Epithelial cell of esophagus (primary cell): ENCODE data around the gene POPDC3.

ENCODE experiments used
- DNase-seq: peaks from one replicate; pipeline ENCODE4 v3.0.0; 2010; ENCODE audit warnings: low read depth
- H3K4me3 ChIP-seq: 2 replicates; pipeline ENCODE4 v1.5.1; 2011; ENCODE audit warnings: mild to moderate bottlenecking, low read length, control low read depth
- TF ChIP-seq, protein P1 (sequence below): IDR thresholded peaks from 2 replicates; pipeline ENCODE4 v1.5.1; 2011; ENCODE audit warnings: low read depth, mild to moderate bottlenecking, low read length, control low read depth, inconsistent platforms; ENCODE audit not compliant: insufficient read depth; ENCODE audit errors: missing control alignments

Gene POPDC3

DNA sequence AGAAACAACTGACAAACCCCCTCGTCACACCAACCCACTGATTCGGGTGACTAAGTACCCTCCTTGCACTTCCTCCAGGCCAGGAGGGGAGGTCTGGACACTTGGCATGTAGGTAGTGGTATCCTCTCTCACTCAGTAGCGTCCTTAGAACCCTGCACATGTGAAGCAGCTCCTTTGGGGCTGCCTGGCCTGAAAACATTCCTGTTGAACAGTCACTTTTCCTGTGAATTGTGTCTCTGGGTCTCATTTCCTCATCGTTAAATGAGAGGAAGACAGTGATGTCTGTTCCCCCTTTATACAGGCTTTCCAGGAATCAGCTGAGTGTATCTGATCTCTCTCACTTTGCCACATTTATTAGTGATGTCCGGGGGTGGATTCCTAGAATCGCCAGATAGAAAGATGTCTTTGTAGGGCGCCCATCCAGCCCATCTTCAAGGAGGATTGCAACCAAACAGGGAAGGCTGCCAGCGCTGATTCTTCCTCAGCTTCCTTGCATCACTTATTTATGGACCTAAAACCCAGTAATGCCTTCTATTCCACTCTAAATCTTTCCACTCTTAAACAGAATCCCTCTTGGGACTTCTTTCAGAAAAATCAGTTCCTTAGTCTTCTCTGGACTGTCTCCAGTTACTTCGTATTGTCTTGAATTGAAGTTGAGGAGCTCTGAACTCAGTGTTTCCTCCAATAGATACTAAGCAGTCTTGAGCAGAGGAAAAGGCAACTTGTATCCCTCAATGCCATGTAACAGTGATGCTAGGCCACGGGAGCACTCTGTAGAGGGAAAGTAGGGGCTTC, 9.4 kb upstream of the POPDC3 start:
- TF ChIP-seq, protein P1, sequence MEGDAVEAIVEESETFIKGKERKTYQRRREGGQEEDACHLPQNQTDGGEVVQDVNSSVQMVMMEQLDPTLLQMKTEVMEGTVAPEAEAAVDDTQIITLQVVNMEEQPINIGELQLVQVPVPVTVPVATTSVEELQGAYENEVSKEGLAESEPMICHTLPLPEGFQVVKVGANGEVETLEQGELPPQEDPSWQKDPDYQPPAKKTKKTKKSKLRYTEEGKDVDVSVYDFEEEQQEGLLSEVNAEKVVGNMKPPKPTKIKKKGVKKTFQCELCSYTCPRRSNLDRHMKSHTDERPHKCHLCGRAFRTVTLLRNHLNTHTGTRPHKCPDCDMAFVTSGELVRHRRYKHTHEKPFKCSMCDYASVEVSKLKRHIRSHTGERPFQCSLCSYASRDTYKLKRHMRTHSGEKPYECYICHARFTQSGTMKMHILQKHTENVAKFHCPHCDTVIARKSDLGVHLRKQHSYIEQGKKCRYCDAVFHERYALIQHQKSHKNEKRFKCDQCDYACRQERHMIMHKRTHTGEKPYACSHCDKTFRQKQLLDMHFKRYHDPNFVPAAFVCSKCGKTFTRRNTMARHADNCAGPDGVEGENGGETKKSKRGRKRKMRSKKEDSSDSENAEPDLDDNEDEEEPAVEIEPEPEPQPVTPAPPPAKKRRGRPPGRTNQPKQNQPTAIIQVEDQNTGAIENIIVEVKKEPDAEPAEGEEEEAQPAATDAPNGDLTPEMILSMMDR: no peak
- no peak for DNase-seq
- no peak overlapping the region for H3K4me3 ChIP-seq

DNA sequence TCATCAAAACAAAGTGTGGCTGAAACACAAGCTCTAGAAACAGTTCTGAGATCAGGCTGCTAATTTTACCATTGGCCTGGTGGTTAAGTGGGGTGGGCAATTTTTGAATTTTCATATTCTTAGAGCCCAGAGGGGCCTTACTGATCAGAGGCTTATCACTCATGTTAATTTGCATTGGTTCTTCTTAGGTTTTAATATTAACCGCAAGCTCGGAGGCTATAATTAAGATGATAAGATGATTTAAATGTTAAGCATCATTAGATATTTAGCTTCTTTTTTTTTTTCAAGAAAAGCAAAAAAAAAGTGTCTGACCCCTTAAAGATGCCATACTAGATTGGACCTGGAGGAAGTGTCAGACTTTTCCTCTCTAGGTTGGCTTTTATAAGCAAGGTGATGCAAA, 8.4 kb upstream of the POPDC3 start:
- DNase-seq: no peak
- no peak overlapping the region for H3K4me3 ChIP-seq
- TF ChIP-seq, protein P1: no peak

DNA sequence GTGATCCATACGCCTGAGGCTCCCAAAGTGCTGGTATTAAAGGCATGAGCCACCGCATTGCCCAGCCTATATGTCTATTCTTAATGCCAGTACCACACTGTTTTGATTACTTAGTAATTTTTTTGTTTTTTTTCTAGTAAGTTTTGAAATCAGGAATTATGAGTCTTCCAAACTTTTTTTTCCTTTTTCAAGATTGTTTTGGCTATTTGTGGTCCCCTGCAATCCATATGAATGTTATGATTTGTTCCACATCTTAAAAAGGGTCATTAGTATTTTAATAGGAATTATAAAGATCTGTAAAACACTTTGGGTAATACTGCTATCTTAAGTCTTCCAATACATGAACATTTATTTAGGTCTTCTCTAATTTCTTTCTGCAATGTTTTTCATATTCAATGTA, 6.8 kb upstream of the POPDC3 start:
- no peak for DNase-seq
- TF ChIP-seq, protein P1: no peak
- H3K4me3 ChIP-seq: no peak overlapping the region

DNA sequence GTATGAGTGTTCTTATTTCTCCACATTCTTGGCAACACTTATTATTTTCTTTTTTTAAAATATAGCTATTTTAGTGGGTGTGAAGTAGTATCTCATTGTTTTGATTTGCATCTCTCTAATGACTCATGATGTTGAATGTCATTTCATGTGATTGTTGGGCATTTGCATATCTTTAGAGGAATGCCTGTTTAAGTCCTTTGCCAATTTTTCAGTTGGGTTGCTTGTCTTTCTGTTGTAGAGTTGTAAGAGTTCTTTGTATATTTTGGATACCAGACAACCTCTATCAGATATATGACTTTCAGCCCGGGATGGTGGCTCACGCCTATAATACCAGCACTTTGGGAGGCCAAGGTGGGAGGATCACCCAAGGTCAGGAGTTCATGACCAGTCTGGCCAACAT, 5.1 kb upstream of the POPDC3 start:
- TF ChIP-seq, protein P1: no peak
- no peak overlapping the region for H3K4me3 ChIP-seq
- DNase-seq: no peak

DNA sequence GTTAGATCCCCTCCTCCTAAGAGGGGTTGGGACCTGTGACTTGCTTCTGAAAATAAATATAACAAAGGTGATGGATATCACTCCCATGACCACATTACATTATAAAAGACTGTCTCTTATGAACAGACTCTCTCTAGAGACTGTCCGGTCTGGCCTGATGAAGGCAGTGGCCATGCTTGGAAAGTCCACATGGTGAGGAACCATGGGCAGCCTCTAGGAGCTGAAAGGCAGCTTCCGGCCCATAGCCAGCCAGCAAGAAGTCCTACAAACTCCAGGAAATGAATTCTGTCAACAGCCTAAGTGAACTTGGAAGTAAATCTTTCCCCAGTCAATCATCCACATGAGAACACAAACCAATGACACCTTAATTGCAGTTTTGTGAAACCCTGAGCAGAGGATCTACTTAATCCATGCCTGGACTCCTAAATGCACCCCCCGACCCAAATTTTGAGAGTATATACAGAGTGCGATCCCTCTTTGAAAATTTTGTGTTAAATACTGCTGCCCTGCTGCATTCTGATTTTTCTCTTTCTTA, 2.2 kb upstream of the POPDC3 start:
- TF ChIP-seq, protein P1: no peak
- H3K4me3 ChIP-seq: no peak overlapping the region
- no peak for DNase-seq

DNA sequence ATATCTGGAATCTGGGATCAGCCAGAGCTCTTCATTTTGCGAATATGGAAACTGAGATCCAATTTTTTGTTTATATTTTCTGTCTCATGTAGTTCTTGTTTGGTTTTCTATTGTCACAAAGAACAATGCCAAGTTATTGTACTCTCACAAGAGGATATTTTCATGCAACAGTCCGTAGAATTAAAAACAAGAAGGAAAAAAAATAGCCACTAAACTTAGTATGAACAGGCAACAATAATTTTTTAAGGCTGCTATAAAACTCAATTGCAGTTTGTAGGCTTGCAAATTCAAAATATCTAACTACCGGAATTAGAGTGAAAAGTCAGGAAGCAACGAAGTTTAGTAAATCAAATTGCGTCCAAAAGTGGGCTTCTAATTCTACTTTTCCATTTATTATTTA, 1.2 kb downstream of the POPDC3 start:
- H3K4me3 ChIP-seq: no peak overlapping the region
- no peak for DNase-seq
- TF ChIP-seq, protein P1: no peak

DNA sequence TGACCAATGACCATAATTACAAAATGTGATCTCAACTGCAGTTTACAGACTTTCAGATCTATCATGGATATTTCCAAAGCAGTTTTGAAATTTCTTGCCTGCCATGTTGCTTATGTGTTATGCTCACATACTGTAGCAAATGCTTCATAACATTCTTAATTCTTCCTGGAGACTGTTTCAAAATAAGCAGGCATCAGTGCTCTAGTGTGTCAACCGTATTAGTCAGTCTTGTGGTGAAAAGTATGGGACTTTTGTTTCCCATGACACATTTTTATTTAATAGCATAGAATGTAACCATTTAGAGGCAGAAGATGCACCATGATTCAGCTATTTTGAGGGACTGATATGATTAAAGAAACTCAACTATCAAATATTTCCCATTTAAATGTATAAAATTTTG, 1.7 kb downstream of the POPDC3 start:
- TF ChIP-seq, protein P1: no peak
- DNase-seq: peak; percentile 91
- no peak overlapping the region for H3K4me3 ChIP-seq
